SK-N-DZ (cell line): Measurements from ENCODE around the gene POLA2.

ENCODE experiments used
- DNase-seq: peaks from one replicate; pipeline ENCODE4 v3.0.0-alpha.2; 2015; ENCODE audit warnings: low spot score

The POLA2 gene

GRCh38 chr11:65305501-65306268 is 43.9 kb downstream of the POLA2 start:
- DNase-seq, result no peak

DNA sequence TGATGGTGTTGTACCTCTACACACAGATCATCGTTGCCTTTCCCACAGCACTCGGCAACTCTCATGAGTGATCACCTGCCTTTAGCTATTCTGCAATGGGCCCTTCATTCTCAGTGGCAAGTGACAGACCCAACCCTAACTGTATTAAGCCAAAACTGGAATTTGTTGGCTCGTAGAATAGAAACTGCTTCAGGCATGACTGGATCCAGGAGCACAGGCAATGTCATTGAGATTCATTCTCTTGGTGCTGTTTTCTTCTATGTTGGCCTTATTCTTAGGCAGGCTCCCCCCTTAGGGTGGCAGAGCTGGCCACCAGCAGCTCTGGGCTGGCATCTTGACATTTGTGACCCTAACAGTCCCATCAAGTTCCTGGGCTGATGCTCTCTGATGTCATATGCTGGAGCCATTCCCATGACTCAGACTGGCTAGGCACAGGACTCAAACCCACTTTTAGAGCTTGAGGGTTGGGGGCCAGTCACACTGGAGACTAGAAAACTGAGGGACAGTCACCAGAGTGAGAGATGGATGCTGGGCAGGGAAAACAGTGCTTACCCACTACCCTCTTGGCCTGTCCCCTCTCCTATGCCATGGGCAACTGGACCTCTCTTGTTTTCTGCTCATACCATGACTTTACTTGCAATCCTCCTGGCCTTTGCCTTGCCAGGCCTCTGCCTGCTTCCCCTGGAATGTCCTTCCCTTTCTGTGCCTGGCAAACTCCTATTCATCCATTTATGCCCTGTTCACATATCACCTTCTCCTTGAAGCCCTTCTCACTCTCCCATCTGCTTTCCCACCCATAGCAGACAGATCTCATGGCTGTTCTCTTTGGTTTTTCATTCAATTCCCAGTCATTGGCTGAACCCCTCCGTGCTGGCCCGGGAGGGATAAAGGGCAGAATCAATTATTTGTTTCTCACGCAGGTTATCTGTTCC is 45.8 kb downstream of the POLA2 start:
- no peak for DNase-seq

GRCh38 chr11:65308281-65308891 is 46.6 kb downstream of the POLA2 start:
- DNase-seq, result no peak

DNA sequence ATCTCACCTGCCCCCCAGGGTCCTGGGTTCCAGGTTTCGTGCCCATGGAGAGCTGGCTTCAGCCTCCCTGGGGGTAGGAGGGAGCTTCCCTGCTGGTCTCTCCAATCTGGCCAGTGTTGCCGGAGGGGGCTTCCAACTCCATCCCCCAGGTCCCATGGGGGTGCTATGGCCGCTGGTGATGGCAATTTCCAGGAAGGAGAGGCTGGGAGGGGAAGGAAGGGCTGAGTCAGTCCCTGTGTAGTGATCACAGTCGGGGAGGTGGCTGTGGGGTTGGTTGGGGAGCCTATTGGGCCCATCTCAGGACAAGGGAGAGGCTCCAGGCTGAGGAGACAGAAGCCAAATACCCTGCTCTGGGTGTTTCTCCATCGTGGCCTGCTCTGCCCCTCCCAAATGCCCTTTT is 47.2 kb downstream of the POLA2 start:
- no peak for DNase-seq

- DNase-seq, result no peak
These were observed 48.5 kb downstream of the POLA2 start for GRCh38 chr11:65310215-65310614.

- no peak for DNase-seq
These were observed 49.0 kb downstream of the POLA2 start for GRCh38 chr11:65310736-65311135.

GRCh38 chr11:65311170-65311678 is 49.5 kb downstream of the POLA2 start:
- DNase-seq, result peak; percentile 49

DNA sequence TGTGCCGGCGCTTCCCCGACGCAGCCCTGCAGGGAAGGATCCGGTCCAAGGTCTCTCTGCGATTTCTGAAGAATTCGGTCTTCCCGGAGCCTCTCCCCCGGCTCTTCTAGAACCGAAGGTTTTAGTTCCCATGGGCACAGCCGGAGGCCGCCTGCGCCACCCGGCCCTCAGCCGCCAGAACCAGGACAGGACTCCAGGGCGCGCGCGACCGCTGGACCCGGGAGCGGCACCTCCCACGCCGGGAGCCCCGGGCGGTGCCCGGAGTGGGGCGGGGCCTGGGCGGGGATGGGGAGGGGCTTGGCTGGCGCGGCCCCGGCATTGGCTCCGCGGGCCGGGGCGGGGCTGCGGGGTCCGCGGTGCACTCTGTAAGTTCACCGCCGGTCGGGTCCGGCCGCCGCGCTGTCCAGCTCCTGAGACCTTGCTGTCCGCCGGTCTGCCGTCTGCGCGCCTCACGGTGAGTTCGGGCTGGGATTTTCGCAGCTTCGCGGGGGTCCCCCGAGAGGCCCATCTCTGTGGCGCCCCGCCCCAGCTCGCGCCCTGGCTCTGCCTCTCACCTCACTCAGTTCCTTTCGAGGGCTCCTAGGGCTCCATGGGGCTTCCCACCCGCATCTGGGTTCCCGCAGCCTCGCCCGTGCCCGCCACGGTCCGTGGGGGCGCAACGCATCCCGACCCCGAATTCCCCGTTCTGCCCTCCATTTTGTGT is 52.9 kb downstream of the POLA2 start, which contains the start of gene CDC42EP2:
CDC42EP2 (plus strand) TSS at position 366 of the 703 bp plus-strand sequence. CDS start 6,033 bp downstream, outside the sequence.
- DNase-seq, result peak; percentile 75

- DNase-seq, result peak; percentile 87
These were observed 53.6 kb downstream of the POLA2 start for GRCh38 chr11:65315204-65315865.

DNA sequence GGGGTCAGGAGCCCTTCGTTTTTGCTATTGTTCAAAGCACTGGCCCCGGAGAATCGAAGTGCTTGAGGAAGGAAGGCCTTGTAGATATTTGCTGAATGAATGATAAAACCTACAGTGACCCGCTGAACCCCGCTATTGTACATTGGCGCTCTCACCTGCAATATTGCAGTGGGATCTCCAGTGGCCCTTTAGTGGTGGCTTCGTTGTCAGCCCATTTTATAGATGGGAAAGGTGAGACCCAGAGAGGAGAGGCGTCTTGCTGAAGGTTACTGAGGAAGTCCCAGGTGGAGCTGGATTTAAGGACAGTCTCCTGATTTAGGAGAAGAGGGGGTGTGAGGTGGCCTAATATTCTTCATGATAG is 54.1 kb downstream of the POLA2 start:
- DNase-seq, result no peak

GRCh38 chr11:65316227-65317024 is 54.7 kb downstream of the POLA2 start:
- no peak for DNase-seq

DNA sequence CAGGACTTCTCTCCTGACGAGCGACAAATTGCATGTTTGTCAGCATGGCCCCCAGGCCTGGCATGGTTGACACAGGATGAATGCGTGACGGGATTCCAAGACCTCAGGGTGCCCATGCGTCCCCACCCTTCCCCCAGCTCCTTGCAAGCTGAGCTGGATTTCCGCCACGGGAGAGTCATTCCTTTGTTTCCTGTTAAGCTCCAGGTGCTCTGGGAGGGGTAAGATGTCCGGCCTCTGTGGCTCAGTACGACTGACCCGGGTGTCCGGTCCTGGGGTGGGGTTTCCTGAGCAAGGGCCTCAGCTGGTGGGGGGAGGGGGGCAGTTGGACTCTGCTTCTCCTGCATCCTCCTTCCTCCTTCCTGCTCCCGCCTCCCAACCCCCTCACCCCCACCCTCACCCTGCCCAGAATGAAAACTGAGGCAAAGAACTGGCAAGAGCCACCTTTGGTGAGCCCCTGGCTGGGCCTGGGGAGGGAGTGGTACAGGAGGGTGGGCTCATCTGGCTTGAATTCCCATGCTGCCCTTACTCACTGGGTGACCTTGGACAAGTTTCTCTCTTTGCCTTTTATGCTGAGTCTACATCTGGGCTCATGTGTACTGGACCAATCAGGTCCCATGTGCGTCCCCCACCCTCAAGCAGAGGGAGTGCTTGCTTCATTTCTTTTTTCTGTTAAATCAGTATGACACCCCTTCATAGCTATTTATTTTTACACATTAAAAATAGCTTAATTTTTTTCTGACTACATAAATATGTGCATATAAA is 55.4 kb downstream of the POLA2 start:
- no peak for DNase-seq

DNA sequence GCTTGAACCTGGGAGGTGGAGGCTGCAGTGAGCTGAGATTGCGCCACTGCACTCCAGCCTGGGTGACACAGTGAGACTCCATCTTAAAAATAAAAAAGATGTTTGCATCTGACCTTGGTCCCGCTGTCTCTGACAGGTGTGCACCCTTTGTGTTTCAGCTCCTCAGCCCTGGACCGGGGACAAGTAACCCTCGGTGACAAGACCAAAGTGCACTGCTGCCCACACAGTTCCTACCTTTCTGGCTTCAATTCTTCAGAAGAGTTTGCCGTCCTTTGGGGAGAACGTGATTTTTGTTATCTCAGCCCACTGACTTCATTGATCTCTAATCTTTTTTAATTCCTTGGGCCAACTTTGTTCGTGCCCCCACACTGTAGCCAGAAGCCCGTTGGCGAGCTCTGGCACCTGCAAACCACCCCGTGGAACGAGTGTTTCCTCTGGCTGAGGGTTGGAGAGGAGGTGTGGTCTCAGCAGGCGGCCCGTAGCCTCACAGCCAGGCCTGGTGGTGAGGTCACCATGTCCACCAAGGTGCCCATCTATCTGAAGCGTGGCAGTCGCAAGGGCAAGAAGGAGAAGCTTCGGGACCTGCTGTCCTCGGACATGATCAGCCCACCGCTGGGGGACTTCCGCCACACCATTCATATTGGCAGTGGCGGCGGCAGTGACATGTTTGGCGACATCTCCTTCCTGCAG is 58.8 kb downstream of the POLA2 start:
- no peak for DNase-seq

GRCh38 chr11:65321076-65321475 is 59.3 kb downstream of the POLA2 start:
- DNase-seq, result no peak

DNA sequence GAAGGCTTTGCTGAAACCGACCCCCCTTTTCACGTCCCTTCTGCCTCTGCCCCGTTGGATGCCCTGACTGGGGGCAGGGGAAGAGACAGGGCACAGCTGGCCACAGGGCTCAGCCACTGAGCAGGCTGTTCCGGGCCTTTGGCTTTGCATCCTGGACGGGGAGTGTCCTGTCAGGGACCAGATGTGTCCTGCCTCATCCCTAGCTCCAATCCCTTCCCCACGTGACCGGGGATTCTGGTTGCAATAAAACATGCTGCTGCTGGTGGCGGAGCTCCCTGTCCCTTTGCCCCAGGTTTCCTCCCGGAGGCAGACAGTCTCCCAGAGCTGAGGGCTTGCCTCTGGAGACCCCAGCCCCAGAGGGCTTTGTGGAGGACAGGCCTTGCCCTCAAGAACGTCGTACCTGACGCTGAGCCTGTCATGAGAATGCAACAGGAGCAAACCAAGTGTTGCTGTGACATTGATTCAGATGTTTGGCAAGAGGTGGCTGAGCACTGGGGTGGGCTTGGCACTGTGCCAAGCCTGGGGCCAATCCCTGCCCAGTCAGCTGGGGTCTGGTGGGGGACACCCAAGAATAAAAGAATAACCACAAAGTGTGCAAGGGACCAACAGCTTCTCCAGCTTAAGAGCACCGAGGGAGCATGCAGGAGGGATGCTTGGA is 60.2 kb downstream of the POLA2 start:
- DNase-seq, result no peak

DNA sequence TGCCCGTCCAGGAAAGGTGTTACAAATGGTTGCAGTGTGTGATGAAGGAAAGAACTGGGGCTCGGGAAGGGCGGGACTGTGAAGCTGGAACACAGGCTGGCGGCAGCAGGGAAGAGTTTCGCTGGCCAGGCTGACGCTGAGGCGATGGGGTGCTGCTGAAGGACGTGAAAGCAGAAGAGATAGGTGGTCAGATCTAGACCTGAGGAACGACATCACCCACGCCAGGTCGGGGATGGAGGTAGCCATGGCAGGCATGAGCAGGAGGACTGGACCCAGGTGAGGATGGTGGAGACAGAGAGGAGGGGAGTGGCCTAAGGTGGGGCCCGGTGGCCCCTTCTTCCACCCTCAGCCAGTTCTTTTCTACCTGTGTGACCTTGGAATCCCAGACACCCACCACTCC is 62.1 kb downstream of the POLA2 start:
- DNase-seq, result no peak

DNA sequence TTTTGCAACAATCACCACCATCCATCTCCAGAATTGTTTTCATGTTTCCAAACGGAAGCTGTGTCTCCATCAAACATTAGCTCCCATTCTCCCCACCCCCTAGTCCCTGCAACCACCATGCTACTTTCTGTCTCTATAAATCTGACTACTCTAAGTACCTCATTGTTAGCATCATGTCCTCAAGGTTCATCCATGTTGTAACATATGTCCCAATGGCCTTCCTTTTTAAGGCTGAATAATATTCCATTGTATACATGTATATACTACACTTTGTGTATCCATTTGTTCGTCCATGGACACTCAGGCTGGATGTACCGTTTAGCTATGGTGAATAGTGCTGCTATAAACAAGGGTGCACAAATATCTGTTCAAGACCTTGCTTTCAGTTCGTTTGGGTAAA is 63.7 kb downstream of the POLA2 start:
- no peak for DNase-seq

DNA sequence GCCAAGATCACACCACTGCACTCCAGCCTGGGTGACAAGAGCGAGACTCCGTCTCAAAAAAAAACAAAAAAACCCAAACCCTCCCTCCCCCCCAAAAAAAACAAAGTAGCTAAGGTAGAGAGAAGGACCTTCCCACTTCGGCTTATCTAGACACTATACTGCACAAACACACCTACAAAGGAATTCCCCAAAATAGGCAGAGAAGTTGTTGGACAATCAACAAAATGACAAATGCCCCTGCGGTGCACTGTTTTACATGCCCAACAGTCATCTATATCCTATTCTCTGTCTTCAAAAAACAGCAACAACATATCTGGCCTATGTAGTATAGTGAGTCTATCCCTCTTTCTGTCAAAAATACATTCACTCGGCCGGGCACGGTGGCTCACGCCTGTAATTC is 65.3 kb downstream of the POLA2 start:
- DNase-seq, result no peak
